Activated T-cell treated with anti-CD3 and anti-CD28 coated beads, Interleukin-2, amount 50 U/mL, for 4 hours (primary cell): Measurements from ENCODE around the gene PON1. TPM values are rescaled to one million over a fixed set of nuclear protein-coding genes. Genes with fewer than 3 reads are reported as not detected.

ENCODE experiments used
- ATAC-seq, 2 donors: fragments of 200-7000 bp; cut with Tn5 transposase; one replicate each; pipeline ENCODE4 v1.10.0; 2021
- DNase-seq: peaks from one replicate; pipeline ENCODE4 v3.0.0-alpha.2; 2020
- H3K27me3 Mint-ChIP-seq: one replicate; pipeline ENCODE4 v1.8.0; 2021; ENCODE audit warnings: low read depth, mixed read lengths
- H3K36me3 Mint-ChIP-seq: one replicate; pipeline ENCODE4 v1.8.0; 2022; ENCODE audit warnings: mixed read lengths; ENCODE audit not compliant: insufficient read depth
- H3K4me1 Mint-ChIP-seq: one replicate; pipeline ENCODE4 v1.8.0; 2021; ENCODE audit warnings: low read depth, mixed read lengths
- H3K4me3 Mint-ChIP-seq: one replicate; pipeline ENCODE4 v1.8.0; 2021; ENCODE audit warnings: mild to moderate bottlenecking, moderate library complexity, mixed read lengths
- H3K9me3 Mint-ChIP-seq: one replicate; pipeline ENCODE4 v1.8.0; 2021; ENCODE audit warnings: mixed read lengths
- total RNA-seq, 3 donors: library from RNA; stranded (reverse); gene quantifications; one replicate each; pipeline ENCODE4 v1.2.1, GENCODE V29; 2021

PON1 gene
- total RNA-seq, 3 donors from 2014 or later = 0.46 TPM; not detected in 2

DNA sequence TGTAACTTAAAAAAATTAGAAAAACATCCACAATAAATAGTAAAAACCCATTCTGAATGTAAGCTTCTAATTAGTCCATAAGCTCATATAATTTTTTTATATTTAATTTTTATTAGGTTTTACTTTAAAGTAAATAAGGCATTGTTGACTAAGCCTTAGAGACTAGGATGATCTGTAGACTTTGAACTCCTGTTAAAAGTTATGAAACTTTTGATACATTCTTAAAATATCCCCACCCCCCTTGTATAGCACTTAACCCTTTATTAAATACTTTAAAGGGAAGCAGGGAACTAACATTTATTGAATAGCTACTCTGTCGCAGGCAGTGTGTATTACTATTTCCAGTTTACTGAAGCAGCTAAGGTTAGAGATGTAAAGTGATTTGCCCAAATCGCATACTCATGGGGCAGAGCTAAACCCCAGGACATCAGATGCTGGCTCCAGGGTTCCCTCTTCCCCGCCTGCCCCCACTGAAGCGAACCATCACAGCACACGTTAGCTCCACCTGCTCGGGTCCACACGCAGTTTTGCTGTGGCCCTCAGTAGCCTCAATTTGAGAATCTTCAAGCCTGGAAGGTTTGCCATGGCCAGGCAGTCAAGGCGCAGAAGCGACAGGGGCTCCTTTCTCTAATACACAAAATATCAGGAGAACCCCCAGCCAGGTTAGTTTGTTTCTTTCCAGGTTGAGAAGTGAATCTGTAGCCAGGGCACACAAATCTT lies 762 bp downstream of the PON1 start:
- H3K4me3 Mint-ChIP-seq = no peak overlapping the region
- ATAC-seq (no peak), DNase-seq (no peak)
- peaks cover 9% of the 10 kb centered on the region for H3K27me3 Mint-ChIP-seq
- H3K4me1 Mint-ChIP-seq = no peaks in the 10 kb centered on the region
- H3K36me3 Mint-ChIP-seq = no peaks in the 10 kb centered on the region
- no peaks in the 10 kb centered on the region for H3K9me3 Mint-ChIP-seq

DNA sequence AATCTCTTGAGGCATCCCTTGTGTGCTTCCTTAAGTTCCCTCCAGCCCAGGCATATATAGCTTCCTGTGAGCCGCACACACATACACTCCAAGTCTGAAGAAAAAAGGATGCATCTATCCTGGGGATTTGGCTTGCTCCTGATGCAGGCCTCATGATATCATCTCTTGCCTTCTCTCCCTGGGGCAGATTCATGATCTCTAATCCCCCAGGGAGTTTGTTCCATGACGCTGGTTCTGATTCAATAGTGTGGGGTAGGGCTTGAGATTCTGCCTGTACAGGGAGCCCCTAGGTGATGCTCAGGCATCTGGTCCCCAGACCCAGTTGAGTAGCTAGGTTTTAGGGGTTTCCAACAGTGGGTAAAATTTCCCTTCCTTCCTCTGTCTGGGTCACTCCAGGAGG lies 1.5 kb downstream of the PON1 start:
- peaks cover 9% of the 10 kb centered on the region for H3K27me3 Mint-ChIP-seq
- ATAC-seq = no peak
- no peak for DNase-seq
- H3K36me3 Mint-ChIP-seq = no peaks in the 10 kb centered on the region
- no peaks in the 10 kb centered on the region for H3K4me1 Mint-ChIP-seq
- H3K9me3 Mint-ChIP-seq = no peaks in the 10 kb centered on the region
- no peak overlapping the region for H3K4me3 Mint-ChIP-seq

DNA sequence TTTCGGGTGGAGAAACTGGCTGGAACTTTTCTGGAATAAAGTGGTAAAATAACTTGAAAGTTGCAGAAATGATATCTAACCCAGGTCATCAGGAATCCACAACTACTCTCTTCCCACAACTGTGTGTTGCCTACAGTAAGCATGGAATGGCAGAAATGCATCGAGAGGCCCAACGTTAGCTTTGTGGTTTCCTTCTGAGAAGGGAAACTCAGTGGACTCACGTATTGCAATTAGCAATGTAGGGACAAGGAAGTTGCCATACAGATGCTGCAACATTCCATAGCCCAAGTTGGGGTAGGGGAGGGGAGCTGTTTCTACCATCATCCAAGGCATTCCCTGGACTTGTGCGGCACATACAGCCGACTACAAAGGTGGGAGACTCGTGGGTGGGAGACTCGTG lies 1.9 kb downstream of the PON1 start:
- H3K4me3 Mint-ChIP-seq = no peak overlapping the region
- no peaks in the 10 kb centered on the region for H3K9me3 Mint-ChIP-seq
- no peak for ATAC-seq
- H3K27me3 Mint-ChIP-seq = peaks cover 9% of the 10 kb centered on the region
- no peaks in the 10 kb centered on the region for H3K36me3 Mint-ChIP-seq
- no peak for DNase-seq
- no peaks in the 10 kb centered on the region for H3K4me1 Mint-ChIP-seq

DNA sequence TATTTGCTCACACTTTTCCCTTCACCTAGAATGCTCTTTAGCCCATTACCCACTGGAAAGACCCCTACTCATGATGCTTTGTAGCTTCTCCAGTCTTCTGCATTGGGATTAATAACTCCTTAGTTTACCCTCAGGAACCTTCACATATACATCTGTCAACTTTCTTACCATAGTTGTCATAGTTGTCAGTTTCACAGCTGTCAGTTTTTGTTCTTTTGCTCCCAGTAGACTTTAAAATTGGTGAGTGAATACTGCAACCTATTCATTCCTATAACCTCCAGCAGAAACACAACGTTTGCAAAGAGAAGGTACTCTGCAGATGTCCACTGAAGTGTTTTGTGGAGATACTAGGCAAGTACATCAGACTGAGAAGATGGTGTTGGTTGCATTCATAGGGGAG lies 2.6 kb downstream of the PON1 start:
- DNase-seq (no peak), ATAC-seq (no peak)
- H3K4me3 Mint-ChIP-seq = no peak overlapping the region
- H3K4me1 Mint-ChIP-seq = no peaks in the 10 kb centered on the region
- H3K9me3 Mint-ChIP-seq = no peaks in the 10 kb centered on the region
- peaks cover 9% of the 10 kb centered on the region for H3K27me3 Mint-ChIP-seq
- no peaks in the 10 kb centered on the region for H3K36me3 Mint-ChIP-seq

DNA sequence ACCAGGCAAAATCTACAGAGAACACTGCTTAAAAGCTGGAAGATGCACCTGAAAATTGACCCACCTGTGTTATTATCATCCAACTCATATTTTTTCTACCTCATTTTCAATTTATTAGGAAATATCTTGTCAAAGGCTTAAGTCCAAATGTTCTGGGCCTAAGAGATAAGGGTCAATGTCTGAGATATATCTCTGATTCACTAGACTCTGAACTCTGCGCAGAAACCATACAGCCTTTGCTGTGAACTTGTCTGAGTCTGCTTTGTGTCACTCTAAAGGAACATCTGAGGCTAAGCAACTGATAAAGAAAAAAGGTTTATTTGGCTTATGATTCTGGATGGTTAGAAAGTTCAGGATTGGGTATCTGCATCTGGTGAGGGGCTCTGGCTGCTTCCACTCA lies 3.7 kb downstream of the PON1 start:
- H3K36me3 Mint-ChIP-seq = no peaks in the 10 kb centered on the region
- no peaks in the 10 kb centered on the region for H3K9me3 Mint-ChIP-seq
- peaks cover 7% of the 10 kb centered on the region for H3K27me3 Mint-ChIP-seq
- no peaks in the 10 kb centered on the region for H3K4me1 Mint-ChIP-seq
- DNase-seq (no peak), ATAC-seq (no peak)
- no peak overlapping the region for H3K4me3 Mint-ChIP-seq

DNA sequence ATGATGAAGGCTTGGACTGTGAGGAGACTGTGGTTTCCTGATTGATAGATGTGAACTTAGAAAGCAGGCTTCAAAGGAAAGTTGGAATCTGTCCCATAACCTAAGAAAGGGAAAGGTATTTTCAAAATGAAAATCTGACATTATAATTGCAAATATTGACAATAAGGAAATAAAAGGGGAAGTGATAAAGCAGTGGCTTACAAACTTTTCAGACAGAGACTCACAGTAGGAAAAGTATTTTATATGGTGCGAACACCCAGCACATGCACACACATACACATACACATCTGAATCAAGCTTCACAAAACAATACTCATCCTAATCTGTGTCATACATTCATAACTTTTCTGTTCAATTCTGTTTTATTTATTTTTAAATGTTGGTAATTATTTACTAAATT lies 4.8 kb downstream of the PON1 start:
- H3K9me3 Mint-ChIP-seq = no peaks in the 10 kb centered on the region
- no peak for ATAC-seq
- no peak for DNase-seq
- H3K4me3 Mint-ChIP-seq = no peak overlapping the region
- no peaks in the 10 kb centered on the region for H3K36me3 Mint-ChIP-seq
- H3K27me3 Mint-ChIP-seq = no peaks in the 10 kb centered on the region
- no peaks in the 10 kb centered on the region for H3K4me1 Mint-ChIP-seq

DNA sequence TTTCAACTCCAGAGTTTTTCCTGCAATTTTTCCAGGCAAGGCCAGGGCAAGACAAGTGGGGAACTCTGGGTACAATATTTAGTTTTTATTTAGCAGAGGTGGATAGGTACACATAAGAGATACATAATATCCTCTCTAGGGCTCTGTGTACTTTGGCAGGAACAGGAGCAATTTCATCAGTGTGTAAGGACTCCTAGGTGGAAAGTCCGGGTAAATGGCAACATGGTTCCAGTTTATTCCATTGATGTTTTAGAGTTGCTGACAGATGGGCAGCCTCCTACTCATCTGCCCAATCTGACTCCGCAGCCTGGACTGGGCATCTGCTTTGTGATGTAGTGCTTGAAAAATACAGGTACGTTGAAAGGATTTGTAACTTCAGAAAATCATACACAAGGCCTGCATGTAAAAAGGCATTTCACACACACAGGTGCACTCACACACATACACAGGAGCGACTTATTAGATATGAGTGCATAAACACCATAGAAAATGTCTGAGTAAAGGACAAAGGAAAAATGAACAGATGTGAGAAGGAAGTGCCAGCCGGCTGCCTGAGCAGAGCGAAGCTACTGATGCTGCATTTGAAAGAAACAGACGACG lies 5.7 kb downstream of the PON1 start:
- H3K9me3 Mint-ChIP-seq = no peaks in the 10 kb centered on the region
- no peaks in the 10 kb centered on the region for H3K36me3 Mint-ChIP-seq
- H3K4me3 Mint-ChIP-seq = no peak overlapping the region
- no peak for DNase-seq
- H3K4me1 Mint-ChIP-seq = no peaks in the 10 kb centered on the region
- H3K27me3 Mint-ChIP-seq = no peaks in the 10 kb centered on the region
- no peak for ATAC-seq

DNA sequence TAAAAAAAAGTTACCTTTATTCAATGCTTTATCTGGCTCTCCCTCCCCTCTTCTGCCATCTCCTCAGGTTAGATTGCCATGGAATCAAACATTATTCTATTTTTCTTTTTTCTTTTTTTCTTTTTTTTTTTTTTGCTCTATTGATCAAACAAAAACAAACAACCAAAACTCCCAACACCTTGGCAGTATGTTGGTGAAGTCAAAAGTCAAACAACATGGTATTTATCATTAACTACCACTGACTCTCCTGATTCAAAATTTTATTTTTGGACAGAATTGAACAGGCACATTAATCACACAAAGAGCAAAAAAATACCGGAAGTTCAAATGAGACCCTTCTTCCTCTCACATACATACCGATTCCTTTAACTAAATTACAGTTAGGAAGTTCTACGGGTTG lies 6.4 kb downstream of the PON1 start:
- no peaks in the 10 kb centered on the region for H3K4me1 Mint-ChIP-seq
- DNase-seq = no peak
- no peaks in the 10 kb centered on the region for H3K9me3 Mint-ChIP-seq
- no peak overlapping the region for H3K4me3 Mint-ChIP-seq
- no peaks in the 10 kb centered on the region for H3K27me3 Mint-ChIP-seq
- H3K36me3 Mint-ChIP-seq = no peaks in the 10 kb centered on the region
- no peak for ATAC-seq

DNA sequence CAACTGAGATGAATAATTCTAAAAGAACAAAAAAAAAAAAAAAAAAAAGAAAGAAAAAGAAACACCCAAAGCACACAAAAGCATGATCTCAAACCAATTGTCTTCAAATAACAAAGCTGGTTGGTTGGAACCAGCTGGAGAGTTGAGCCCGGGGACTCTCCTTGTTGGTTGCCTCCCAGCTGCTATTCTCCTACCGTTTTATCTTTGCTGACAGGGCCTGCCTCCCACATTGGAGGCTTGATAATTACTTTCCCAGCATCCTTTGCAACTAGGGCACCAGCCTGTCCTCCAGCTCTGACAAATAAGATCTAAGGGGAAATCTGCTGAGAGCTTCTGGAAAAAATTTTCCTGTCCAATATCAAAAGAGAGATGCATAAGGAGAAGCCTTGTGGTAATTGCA lies 6.8 kb downstream of the PON1 start:
- ATAC-seq = no peak
- Mint-ChIP-seq H3K4me3 (no peak overlapping the region), H3K27me3 (no peaks in the 10 kb centered on the region), H3K9me3 (no peaks in the 10 kb centered on the region), H3K36me3 (no peaks in the 10 kb centered on the region), H3K4me1 (no peaks in the 10 kb centered on the region)
- no peak for DNase-seq

DNA sequence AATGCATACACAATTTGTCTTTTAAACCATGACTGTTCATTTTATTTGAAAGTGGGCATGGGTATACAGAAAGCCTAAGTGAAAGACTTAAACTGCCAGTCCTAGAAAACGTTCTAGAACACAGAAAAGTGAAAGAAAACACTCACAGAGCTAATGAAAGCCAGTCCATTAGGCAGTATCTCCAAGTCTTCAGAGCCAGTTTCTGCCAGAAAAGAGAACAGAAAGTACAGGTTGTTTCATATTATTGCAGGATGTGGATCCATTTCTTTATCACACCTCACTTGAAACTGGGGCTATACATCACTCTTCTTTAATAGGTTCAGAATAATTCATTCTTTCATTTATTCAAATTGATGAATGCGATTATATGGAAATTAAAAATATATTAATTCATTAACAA lies 7.7 kb downstream of the PON1 start:
- no peaks in the 10 kb centered on the region for H3K36me3 Mint-ChIP-seq
- no peaks in the 10 kb centered on the region for H3K4me1 Mint-ChIP-seq
- ATAC-seq (no peak), DNase-seq (no peak)
- no peak overlapping the region for H3K4me3 Mint-ChIP-seq
- H3K9me3 Mint-ChIP-seq = no peaks in the 10 kb centered on the region
- H3K27me3 Mint-ChIP-seq = no peaks in the 10 kb centered on the region

DNA sequence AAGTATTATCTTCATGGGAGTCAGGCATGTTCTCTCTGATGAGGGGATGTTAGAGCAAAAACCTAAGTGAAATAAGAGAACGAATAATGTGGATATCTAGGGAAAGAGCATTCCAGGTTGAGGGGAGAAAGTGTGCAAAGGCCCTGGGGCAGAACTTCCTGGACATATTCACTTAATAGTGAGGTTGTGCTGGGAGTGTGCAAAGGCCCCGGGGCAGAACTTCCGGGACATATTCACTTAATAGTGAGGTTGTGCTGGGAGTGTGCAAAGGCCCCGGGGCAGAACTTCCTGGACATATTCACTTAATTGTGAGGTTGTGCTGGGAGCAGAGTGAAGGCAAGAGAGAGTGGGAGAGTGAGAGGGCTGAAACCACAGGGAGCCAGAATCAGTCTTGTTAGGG lies 11.8 kb downstream of the PON1 start:
- no peak overlapping the region for H3K4me3 Mint-ChIP-seq
- H3K4me1 Mint-ChIP-seq = no peaks in the 10 kb centered on the region
- no peak for ATAC-seq
- no peaks in the 10 kb centered on the region for H3K36me3 Mint-ChIP-seq
- DNase-seq = no peak
- no peaks in the 10 kb centered on the region for H3K9me3 Mint-ChIP-seq
- H3K27me3 Mint-ChIP-seq = peaks cover 4% of the 10 kb centered on the region

DNA sequence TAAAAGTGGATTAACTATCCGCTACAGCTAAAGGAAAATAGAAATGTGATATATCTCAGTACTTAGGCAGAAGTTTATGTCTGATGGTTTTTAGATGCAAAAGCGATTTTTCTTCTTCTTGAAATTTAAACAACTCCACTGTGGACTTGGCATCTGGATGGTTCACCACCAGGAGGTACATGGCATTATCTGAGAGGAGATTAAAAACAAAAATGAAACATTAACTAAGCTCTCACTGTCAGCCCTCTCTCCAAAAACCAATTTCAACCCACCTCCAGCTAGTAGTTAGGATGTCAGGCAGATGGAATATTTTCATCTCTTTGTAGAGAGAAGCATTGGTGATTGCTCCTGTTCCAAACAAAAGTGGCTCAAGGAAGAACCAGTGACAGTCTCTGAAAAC lies 12.9 kb downstream of the PON1 start:
- Mint-ChIP-seq H3K4me1 (no peaks in the 10 kb centered on the region), H3K27me3 (peaks cover 4% of the 10 kb centered on the region), H3K9me3 (no peaks in the 10 kb centered on the region), H3K4me3 (no peak overlapping the region), H3K36me3 (no peaks in the 10 kb centered on the region)
- ATAC-seq = no peak
- DNase-seq = no peak

DNA sequence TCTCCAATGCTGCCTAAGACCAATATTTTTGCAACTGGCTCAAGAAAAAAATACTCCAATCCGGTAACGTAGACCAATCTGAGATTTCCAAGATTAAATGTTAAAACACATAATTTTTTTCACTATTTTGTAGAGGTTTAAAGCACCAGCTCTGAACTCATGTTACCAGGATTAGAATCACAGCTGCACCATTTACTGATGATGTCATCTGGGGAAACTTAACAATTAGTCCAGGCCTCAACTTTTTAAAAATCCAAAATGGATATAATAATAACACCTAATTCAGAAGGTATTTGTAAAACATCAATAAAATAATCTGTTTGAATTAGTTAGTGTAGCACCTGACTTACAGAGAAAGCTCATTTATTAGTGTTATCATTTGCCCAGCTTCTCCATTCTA lies 14.4 kb downstream of the PON1 start:
- Mint-ChIP-seq H3K4me3 (no peak overlapping the region), H3K9me3 (no peaks in the 10 kb centered on the region), H3K27me3 (peaks cover 4% of the 10 kb centered on the region), H3K36me3 (no peaks in the 10 kb centered on the region), H3K4me1 (no peaks in the 10 kb centered on the region)
- DNase-seq = no peak
- no peak for ATAC-seq

DNA sequence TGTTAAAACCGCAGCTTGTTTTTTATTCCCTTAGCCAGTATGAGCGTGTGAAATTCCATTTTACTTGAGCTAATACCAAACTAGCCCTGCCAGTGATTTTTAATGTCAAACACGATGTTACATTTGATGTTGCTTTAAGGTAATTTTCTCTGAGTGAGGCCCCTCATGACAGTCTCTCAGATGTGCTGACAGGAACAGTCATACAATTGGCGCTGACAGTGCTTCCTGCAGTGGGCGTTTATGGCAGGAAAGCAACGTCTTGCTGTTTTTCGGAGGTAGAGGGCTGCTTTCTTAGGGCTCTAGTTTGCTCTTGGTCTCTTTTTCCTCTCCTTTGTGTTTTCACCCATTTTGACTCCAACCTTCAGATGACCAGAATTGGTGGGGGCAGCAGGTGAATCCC lies 19.3 kb downstream of the PON1 start:
- no peaks in the 10 kb centered on the region for H3K9me3 Mint-ChIP-seq
- ATAC-seq (no peak), DNase-seq (no peak)
- no peaks in the 10 kb centered on the region for H3K4me1 Mint-ChIP-seq
- peaks cover 2% of the 10 kb centered on the region for H3K27me3 Mint-ChIP-seq
- no peaks in the 10 kb centered on the region for H3K36me3 Mint-ChIP-seq
- H3K4me3 Mint-ChIP-seq = no peak overlapping the region

DNA sequence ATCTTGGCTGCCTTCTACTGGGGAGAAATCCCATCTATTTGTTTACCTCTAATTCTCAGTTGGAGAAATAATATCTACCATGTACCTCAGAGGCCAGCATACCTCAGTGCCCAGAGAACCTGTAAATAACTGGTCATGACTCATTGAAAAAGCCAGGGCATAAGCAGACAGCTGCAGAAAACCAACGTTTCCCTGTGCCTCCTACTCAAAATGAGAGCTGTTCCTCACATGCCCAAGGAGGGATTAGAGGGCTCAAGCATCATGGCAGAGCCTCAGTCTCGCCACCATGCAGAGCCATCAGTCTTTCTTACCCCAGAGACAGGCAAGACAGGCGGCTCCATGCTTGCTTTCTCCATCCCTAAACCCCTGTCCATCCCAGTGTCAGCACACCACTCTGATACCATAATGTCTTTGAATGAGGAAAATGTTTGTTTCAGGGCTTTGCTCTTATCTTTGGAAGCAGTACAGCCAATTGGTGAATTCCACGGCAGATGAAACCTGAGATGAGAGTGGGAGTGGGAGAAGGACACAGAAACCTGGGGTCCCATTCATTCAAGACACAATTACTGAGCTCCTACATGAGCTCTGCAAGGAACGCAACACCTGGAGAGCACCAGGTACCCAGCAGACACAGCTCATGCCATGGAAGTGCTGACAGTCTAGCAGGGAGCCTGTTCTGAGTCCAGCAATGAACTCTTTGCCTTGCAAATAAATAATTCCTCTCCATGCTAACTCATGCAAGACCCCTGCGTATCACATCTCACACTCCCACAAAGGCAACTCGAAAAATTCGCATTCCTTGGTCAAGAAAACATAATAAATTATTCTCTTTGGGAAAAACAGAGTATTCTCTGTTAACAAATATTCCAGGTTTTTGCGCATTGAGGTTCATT lies 21.1 kb downstream of the PON1 start:
- H3K4me1 Mint-ChIP-seq = no peaks in the 10 kb centered on the region
- ATAC-seq (no peak), DNase-seq (no peak)
- H3K4me3 Mint-ChIP-seq = no peak overlapping the region
- peaks cover 5% of the 10 kb centered on the region for H3K27me3 Mint-ChIP-seq
- H3K9me3 Mint-ChIP-seq = no peaks in the 10 kb centered on the region
- H3K36me3 Mint-ChIP-seq = no peaks in the 10 kb centered on the region
